DMS153 treated with DMSO at 0.1 percent for 48 hours (cell line): ENCODE measurements around the gene TAPT1.

Experiments
- DNase-seq: peaks from one replicate; lab custom pipeline; 2025; ENCODE audit not compliant: unreplicated experiment; lab: John Stamatoyannopoulos, UW

Gene TAPT1

GRCh38 chr4:16110661-16111290, 115.5 kb downstream of the TAPT1 start:
- no peak for DNase-seq
